Chondrocyte (in vitro differentiated cells): ENCODE data around the gene WWOX. TPM values are rescaled to one million over a fixed set of nuclear protein-coding genes. Genes with fewer than 3 reads are reported as not detected.

ENCODE experiments used
- DNase-seq: peaks from one replicate; pipeline ENCODE4 v3.0.0; 2021; ENCODE audit warnings: mixed read lengths, low spot score
- H3K27ac Mint-ChIP-seq: one replicate; pipeline ENCODE4 v1.8.0; 2021; ENCODE audit warnings: mild to moderate bottlenecking, moderate library complexity, mixed read lengths; ENCODE audit not compliant: unreplicated experiment
- H3K27me3 Mint-ChIP-seq: 2 replicates; pipeline ENCODE4 v1.8.0; 2021; ENCODE audit warnings: low read depth, mixed read lengths
- H3K36me3 Mint-ChIP-seq: 2 replicates; pipeline ENCODE4 v1.8.0; 2021; ENCODE audit warnings: low read depth, mixed read lengths
- H3K4me1 Mint-ChIP-seq: 2 replicates; pipeline ENCODE4 v1.8.0; 2021; ENCODE audit warnings: low read depth, mild to moderate bottlenecking, mixed read lengths
- H3K4me3 Mint-ChIP-seq: one replicate; pipeline ENCODE4 v1.8.0; 2021; ENCODE audit warnings: mild to moderate bottlenecking, moderate library complexity, mixed read lengths; ENCODE audit not compliant: unreplicated experiment
- H3K9me3 Mint-ChIP-seq: 2 replicates; pipeline ENCODE4 v1.8.0; 2021; ENCODE audit warnings: low read depth, mixed read lengths
- total RNA-seq: library from RNA; stranded (reverse); gene quantifications from 3 replicates; pipeline ENCODE4 v1.2.1, GENCODE V29; 2021
- TF ChIP-seq, protein P1 (sequence below): fragments of 200-600 bp; sonication (generic); IDR thresholded peaks from 2 replicates; pipeline ENCODE4 v1.5.0; 2021; ENCODE audit warnings: antibody characterized with exemption, mild to moderate bottlenecking, moderate library complexity

WWOX gene
- total RNA-seq, 1 donor from 2014 or later = 12.1 TPM

DNA sequence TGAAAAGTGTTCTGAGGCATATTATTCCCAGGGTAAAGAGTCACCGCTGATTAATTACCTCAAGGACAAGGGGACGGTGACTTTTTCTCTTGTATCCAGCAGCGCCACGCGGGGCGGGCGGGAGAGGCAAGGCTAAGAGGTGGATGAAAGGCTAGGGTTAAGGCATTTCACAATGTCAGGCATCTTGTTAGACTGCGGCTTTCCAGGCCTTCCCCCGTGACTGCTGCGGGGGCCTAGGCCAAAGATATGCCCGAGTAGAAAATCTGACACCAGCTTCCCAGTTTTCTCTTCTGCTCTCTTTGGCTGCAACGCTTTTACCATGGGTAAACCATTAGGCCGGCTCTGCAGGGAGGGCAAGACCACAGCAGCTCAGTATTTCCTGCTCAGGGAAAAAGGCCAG, 802.9 kb downstream of the WWOX start:
- TF ChIP-seq, protein P1, sequence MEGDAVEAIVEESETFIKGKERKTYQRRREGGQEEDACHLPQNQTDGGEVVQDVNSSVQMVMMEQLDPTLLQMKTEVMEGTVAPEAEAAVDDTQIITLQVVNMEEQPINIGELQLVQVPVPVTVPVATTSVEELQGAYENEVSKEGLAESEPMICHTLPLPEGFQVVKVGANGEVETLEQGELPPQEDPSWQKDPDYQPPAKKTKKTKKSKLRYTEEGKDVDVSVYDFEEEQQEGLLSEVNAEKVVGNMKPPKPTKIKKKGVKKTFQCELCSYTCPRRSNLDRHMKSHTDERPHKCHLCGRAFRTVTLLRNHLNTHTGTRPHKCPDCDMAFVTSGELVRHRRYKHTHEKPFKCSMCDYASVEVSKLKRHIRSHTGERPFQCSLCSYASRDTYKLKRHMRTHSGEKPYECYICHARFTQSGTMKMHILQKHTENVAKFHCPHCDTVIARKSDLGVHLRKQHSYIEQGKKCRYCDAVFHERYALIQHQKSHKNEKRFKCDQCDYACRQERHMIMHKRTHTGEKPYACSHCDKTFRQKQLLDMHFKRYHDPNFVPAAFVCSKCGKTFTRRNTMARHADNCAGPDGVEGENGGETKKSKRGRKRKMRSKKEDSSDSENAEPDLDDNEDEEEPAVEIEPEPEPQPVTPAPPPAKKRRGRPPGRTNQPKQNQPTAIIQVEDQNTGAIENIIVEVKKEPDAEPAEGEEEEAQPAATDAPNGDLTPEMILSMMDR = no peak
- no peaks in the 10 kb centered on the region for H3K27me3 Mint-ChIP-seq
- H3K9me3 Mint-ChIP-seq = no peaks in the 10 kb centered on the region
- no peaks in the 10 kb centered on the region for H3K36me3 Mint-ChIP-seq
- no peak overlapping the region for H3K4me3 Mint-ChIP-seq
- no peak overlapping the region for H3K27ac Mint-ChIP-seq
- DNase-seq = no peak
- no peaks in the 10 kb centered on the region for H3K4me1 Mint-ChIP-seq

DNA sequence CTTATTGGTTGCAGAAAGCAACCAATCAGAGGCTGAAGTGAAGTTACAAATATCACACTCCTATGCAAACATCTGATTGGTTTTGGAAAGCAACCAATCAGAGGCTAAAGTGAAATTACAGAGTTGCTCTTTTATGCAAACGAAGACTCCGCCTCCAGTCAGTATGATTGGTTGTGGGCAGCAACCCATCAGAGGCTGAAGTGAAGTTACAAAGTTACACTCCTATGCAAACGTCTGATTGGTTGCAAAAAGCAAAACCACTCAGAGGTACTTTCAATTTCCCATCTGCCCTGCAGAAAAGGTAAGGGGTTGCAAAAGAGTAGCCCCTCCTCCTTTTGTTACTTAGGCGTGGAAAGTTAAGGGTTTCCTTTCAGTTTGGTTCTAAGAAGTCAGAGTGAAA, 803.8 kb downstream of the WWOX start:
- Mint-ChIP-seq H3K4me1 (no peaks in the 10 kb centered on the region), H3K36me3 (no peaks in the 10 kb centered on the region), H3K9me3 (no peaks in the 10 kb centered on the region), H3K27me3 (no peaks in the 10 kb centered on the region), H3K27ac (no peak overlapping the region), H3K4me3 (no peak overlapping the region)
- TF ChIP-seq, protein P1 = no peak
- no peak for DNase-seq

DNA sequence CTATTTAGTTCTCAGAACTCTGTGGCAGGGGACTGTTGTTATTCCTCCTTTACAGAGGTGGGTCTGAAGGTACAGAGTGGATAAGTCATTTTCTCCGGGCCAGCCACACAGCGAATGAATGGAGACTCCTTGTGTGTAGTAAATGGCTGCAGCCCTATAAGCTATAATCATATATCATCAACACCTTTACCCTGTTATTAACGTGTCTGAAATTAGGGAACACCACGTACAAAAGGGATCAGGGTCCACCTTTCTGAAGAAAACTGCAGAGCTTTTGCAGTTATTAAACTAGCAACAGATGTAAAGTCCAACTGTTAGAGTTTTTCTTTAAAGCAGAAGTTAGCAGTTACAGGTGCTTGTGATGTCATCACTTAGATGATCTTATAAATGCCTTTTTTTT, 804.4 kb downstream of the WWOX start:
- DNase-seq = no peak
- H3K9me3 Mint-ChIP-seq = no peaks in the 10 kb centered on the region
- no peaks in the 10 kb centered on the region for H3K27me3 Mint-ChIP-seq
- no peak overlapping the region for H3K4me3 Mint-ChIP-seq
- no peak overlapping the region for H3K27ac Mint-ChIP-seq
- no peaks in the 10 kb centered on the region for H3K36me3 Mint-ChIP-seq
- H3K4me1 Mint-ChIP-seq = no peaks in the 10 kb centered on the region
- TF ChIP-seq, protein P1 = no peak

DNA sequence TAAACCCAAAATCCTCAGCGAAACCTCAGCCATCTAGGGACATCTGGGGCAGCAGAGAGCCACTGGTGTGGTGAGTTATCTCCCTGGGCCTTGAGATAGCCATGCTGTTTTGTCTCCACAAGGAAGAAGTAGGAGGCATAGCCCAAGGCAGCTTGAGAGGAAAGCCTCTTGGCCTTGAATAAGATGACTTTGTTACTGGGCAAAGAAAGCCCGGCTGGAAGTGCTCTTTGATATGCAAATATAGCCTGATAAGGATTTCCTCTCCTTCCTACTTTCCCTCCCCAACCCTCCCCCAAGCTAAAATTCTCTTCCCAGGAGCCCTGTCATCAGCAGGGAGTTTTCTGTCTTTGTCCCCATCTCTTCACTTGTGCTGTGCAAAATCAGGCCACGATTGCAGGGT, 806.7 kb downstream of the WWOX start:
- Mint-ChIP-seq H3K27ac (no peak overlapping the region), H3K27me3 (no peaks in the 10 kb centered on the region), H3K9me3 (peaks cover 8% of the 10 kb centered on the region), H3K4me1 (no peaks in the 10 kb centered on the region), H3K4me3 (no peak overlapping the region), H3K36me3 (no peaks in the 10 kb centered on the region)
- TF ChIP-seq, protein P1 = no peak
- DNase-seq = no peak

DNA sequence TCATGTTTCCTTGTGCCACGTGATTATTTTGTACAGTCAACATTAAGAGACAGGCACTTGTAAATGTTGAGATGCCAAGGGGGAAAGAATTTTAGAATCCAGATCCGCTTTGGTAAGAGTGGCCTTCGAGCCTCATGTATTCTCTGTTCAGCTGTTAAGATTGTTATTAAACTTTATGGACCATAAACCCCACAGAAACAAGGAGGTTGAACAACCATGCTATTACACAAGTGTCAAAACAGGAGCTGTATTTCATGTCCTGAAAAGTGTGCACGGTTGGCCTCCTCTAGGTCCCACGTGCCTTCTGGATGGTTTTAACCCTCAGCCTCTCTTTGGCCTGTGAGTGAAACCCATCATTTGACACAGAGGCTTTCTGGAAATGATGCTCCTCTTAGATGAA, 809.8 kb downstream of the WWOX start:
- Mint-ChIP-seq H3K4me1 (no peaks in the 10 kb centered on the region), H3K27me3 (no peaks in the 10 kb centered on the region), H3K9me3 (peaks cover 8% of the 10 kb centered on the region), H3K4me3 (no peak overlapping the region), H3K27ac (no peak overlapping the region), H3K36me3 (no peaks in the 10 kb centered on the region)
- no peak for DNase-seq
- TF ChIP-seq, protein P1 = no peak
